ENCODE results near the gene GLI3. TPM values are rescaled to one million over a fixed set of nuclear protein-coding genes. Genes with fewer than 3 reads are reported as not detected.

Gene GLI3
- total RNA-seq, 1 donor from 2014 or later: 5.5 TPM

GRCh38 chr7:42139751-42140150 lies 97.3 kb downstream of the GLI3 start:
- no peaks in the 10 kb centered on the region for H3K27me3 ChIP-seq (ENCODE audit: low read depth)
- H3K4me3 ChIP-seq: no peak overlapping the region
- intact Hi-C loops (cut with micrococcal nuclease): no loop called here
- peaks cover 32% of the 10 kb centered on the region for H3K4me1 ChIP-seq
- DNase-seq: no peak
- H3K36me3 ChIP-seq: no peaks in the 10 kb centered on the region
- no peak overlapping the region for H3K27ac ChIP-seq (replicated peaks)
- no peaks in the 10 kb centered on the region for H3K9me3 ChIP-seq (replicated peaks)
- TF ChIP-seq CTCF (IDR thresholded peaks at IDR 0.05; ENCODE audit: borderline replicate concordance): no peak

GRCh38 chr7:42138691-42139090 lies 98.3 kb downstream of the GLI3 start:
- no peaks in the 10 kb centered on the region for H3K36me3 ChIP-seq
- intact Hi-C loops (cut with micrococcal nuclease): no loop called here
- no peak overlapping the region for H3K4me3 ChIP-seq
- H3K9me3 ChIP-seq (replicated peaks): no peaks in the 10 kb centered on the region
- H3K27ac ChIP-seq (replicated peaks): no peak overlapping the region
- no peaks in the 10 kb centered on the region for H3K27me3 ChIP-seq (ENCODE audit: low read depth)
- DNase-seq: no peak
- no peak for TF ChIP-seq CTCF (IDR thresholded peaks at IDR 0.05; ENCODE audit: borderline replicate concordance)
- peaks cover 26% of the 10 kb centered on the region for H3K4me1 ChIP-seq

- no peak for TF ChIP-seq CTCF (IDR thresholded peaks at IDR 0.05; ENCODE audit: borderline replicate concordance)
- Histone ChIP-seq H3K27me3 (ENCODE audit: low read depth) (no peaks in the 10 kb centered on the region), H3K4me1 (peaks cover 25% of the 10 kb centered on the region), H3K9me3 (replicated peaks) (no peaks in the 10 kb centered on the region), H3K27ac (replicated peaks) (no peak overlapping the region), H3K4me3 (no peak overlapping the region), H3K36me3 (no peaks in the 10 kb centered on the region)
- no peak for DNase-seq
- intact Hi-C loops (cut with micrococcal nuclease): no loop called here
Observed at GRCh38 chr7:42137941-42138340, 99.1 kb downstream of the GLI3 start.

GRCh38 chr7:42137431-42137830 lies 99.6 kb downstream of the GLI3 start:
- H3K27ac ChIP-seq (replicated peaks): no peak overlapping the region
- H3K4me3 ChIP-seq: no peak overlapping the region
- H3K9me3 ChIP-seq (replicated peaks): no peaks in the 10 kb centered on the region
- intact Hi-C loops (cut with micrococcal nuclease): no loop called here
- H3K27me3 ChIP-seq (ENCODE audit: low read depth): no peaks in the 10 kb centered on the region
- H3K4me1 ChIP-seq: peaks cover 25% of the 10 kb centered on the region
- no peak for TF ChIP-seq CTCF (IDR thresholded peaks at IDR 0.05; ENCODE audit: borderline replicate concordance)
- no peak for DNase-seq
- no peaks in the 10 kb centered on the region for H3K36me3 ChIP-seq

- Histone ChIP-seq H3K9me3 (replicated peaks) (peaks cover 6% of the 10 kb centered on the region), H3K4me3 (no peak overlapping the region), H3K4me1 (peaks cover 25% of the 10 kb centered on the region), H3K27ac (replicated peaks) (no peak overlapping the region), H3K27me3 (ENCODE audit: low read depth) (no peaks in the 10 kb centered on the region), H3K36me3 (peaks cover 4% of the 10 kb centered on the region)
- no peak for TF ChIP-seq CTCF (IDR thresholded peaks at IDR 0.05; ENCODE audit: borderline replicate concordance)
- no peak for DNase-seq
- intact Hi-C loops (cut with micrococcal nuclease): no loop called here
Observed at GRCh38 chr7:42135728-42136127, 101.3 kb downstream of the GLI3 start.

Measured in left ventricle myocardium inferior (tissue), 1 donor.